Neural progenitor cell (in vitro differentiated cells): ENCODE results near the gene HMCN1.

Experiments used
- CTCF ChIP-seq: fragments of 200-600 bp; sonication (generic); IDR thresholded peaks from 2 replicates; pipeline ENCODE4 v1.5.1; 2017; ENCODE audit warnings: antibody characterized with exemption, mild to moderate bottlenecking
- EZH2 ChIP-seq: fragments of 200-600 bp; sonication (generic); IDR thresholded peaks from 2 replicates; pipeline ENCODE4 v1.6.1; 2017; ENCODE audit warnings: antibody characterized with exemption, mild to moderate bottlenecking, moderate library complexity

GRCh38 chr1:185907246-185907645 is 173.1 kb downstream of the HMCN1 start:
- no peak for TF ChIP-seq EZH2
- no peak for TF ChIP-seq CTCF
